Measurements from ENCODE around the gene LRRC27. TPM values are rescaled to one million over a fixed set of nuclear protein-coding genes. Genes with fewer than 3 reads are reported as not detected.
A peak's percentile ranks its signal among the peaks of the same experiment; 100 is the strongest.

LRRC27 gene
- total and polyA plus RNA-seq, 2 experiments from 2014 or later = 7.5 to 9.6 TPM

DNA sequence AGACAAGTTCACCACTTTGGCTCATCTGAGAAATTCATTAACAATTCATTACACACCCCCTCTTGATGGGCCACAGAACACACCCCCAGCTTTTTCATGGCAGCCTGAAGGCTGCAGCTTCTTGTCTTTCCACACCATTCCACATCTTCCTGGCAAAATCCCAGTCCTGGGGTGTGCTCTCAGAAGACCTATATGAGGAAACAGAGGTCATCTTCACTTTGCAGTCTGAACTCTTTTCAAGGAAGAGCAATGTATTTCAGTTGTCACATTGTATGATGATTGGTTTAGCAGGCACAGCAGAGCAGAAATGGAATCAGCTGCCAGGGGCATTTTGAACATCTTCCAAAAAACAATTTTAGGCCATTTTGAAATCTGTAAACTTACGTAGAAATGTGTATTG is 7.8 kb upstream of the LRRC27 start:
- no peaks in the 10 kb centered on the region for H4K20me1 ChIP-seq (ENCODE audit: insufficient read depth)
- in situ Hi-C loops (cut with MboI) = no loop called here
- peaks cover 36% of the 10 kb centered on the region for H3F3A ChIP-seq (ENCODE audit: insufficient read depth)
- H3K9me2 ChIP-seq (ENCODE audit: insufficient read depth) = no peaks in the 10 kb centered on the region
- no peaks in the 10 kb centered on the region for H3K9me3 ChIP-seq (ENCODE audit: low read depth)
- no peak for TF ChIP-seq EZH2phosphoT487 (IDR thresholded peaks at IDR 0.05; ENCODE audit: insufficient read depth, low read depth)
- TF ChIP-seq EZH2 (IDR thresholded peaks at IDR 0.05; ENCODE audit: insufficient read depth, poor library complexity, severe bottlenecking) = no peak
- peaks cover 45% of the 10 kb centered on the region for H3K4me1 ChIP-seq (ENCODE audit: insufficient read depth)
- no peak for DNase-seq
- peaks cover 2% of the 10 kb centered on the region; the same call in 1 of the 2 replicates for H3K36me3 ChIP-seq (ENCODE audit: low read depth)
- H3K27me3 ChIP-seq (replicated peaks; ENCODE audit: insufficient read depth) = no peaks in the 10 kb centered on the region
- no peak overlapping the region for H2AFZ ChIP-seq
- H3K4me2 ChIP-seq (ENCODE audit: unreplicated experiment) = no peak overlapping the region
- H3K9ac ChIP-seq = no peak overlapping the region
- 78 to 88% methylated on average over 1 of the region's 1 CpG for WGBS, 2 experiments (ENCODE audit: low coverage in 1 of 2, low lambda C conversion rate in 2 of 2, missing lambda C conversion rate in 2 of 2)
- H3K79me2 ChIP-seq (ENCODE audit: insufficient read depth) = peaks cover 74% of the 10 kb centered on the region
- no peak overlapping the region for H3K4me3 ChIP-seq
- H3K27ac ChIP-seq = no peak overlapping the region

DNA sequence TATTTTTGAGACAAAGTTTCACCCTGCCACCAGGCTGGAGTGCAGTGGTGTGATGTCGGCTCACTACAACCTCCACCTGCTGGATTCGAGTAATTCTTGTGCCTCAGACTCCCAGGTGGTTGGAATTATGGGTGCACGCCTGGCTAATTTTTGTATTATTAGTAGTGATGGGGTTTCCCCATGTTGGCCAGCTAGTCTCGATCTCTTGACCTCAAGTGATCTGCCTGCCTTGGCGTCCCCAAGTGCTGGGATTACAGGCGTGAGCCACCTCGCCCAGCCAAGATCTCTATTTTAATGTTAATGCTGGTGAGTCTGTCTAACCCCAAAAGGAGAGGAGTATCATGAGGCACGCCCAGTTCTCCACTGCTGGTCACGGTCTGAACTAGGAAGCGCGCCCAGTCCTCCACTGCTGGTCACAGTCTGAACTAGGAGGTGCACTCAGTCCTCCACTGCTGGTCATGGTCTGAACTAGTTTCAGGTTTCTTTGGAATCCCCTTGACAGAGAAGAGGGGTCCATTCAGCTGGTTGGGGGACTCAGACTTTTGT is 5.6 kb upstream of the LRRC27 start:
- H4K20me1 ChIP-seq (ENCODE audit: insufficient read depth) = no peaks in the 10 kb centered on the region
- no peak overlapping the region for H3K9ac ChIP-seq
- no peaks in the 10 kb centered on the region for H3K9me3 ChIP-seq (ENCODE audit: low read depth)
- H3K4me2 ChIP-seq (ENCODE audit: unreplicated experiment) = no peak overlapping the region
- peaks cover 2% of the 10 kb centered on the region; the same call in 1 of the 2 replicates for H3K36me3 ChIP-seq (ENCODE audit: low read depth)
- WGBS, 2 experiments (ENCODE audit: low coverage in 1 of 2, low lambda C conversion rate in 2 of 2, missing lambda C conversion rate in 2 of 2) = 66% methylated on average over 11 of the region's 11 CpGs
- in situ Hi-C loops (cut with MboI) = no loop called here
- peak overlapping the region; percentile 32 for H3K27ac ChIP-seq
- H3F3A ChIP-seq (ENCODE audit: insufficient read depth) = peaks cover 42% of the 10 kb centered on the region
- no peaks in the 10 kb centered on the region for H3K9me2 ChIP-seq (ENCODE audit: insufficient read depth)
- H3K4me3 ChIP-seq = no peak overlapping the region
- no peaks in the 10 kb centered on the region for H3K27me3 ChIP-seq (replicated peaks; ENCODE audit: insufficient read depth)
- TF ChIP-seq EZH2 (IDR thresholded peaks at IDR 0.05; ENCODE audit: insufficient read depth, poor library complexity, severe bottlenecking) = no peak
- TF ChIP-seq EZH2phosphoT487 (IDR thresholded peaks at IDR 0.05; ENCODE audit: insufficient read depth, low read depth) = no peak
- no peak overlapping the region for H2AFZ ChIP-seq
- H3K4me1 ChIP-seq (ENCODE audit: insufficient read depth) = peaks cover 34% of the 10 kb centered on the region
- DNase-seq = peak; percentile 58
- H3K79me2 ChIP-seq (ENCODE audit: insufficient read depth) = peaks cover 88% of the 10 kb centered on the region

DNA sequence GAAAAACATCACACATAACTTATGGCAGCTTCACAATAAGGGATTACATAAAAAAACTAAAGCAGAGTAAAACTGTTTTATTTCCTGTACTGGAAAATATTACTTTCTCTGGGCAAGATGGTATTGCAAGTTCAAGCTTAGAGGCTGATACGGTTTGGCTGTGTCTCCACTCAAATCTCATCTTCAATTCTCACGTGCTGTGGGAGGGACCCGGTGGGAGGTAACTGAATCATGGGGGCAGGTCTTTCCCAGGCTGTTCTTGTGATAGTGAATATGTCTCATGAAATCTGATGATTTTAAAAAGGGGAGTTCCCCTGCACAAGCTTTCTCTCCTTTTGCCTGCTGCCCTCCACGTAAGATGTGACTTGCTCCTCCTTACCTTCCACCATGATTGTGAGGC is 5.1 kb upstream of the LRRC27 start:
- Histone ChIP-seq H3K4me3 (no peak overlapping the region), H4K20me1 (ENCODE audit: insufficient read depth) (no peaks in the 10 kb centered on the region), H3K4me1 (ENCODE audit: insufficient read depth) (peaks cover 34% of the 10 kb centered on the region), H3K4me2 (ENCODE audit: unreplicated experiment) (no peak overlapping the region), H3K9ac (no peak overlapping the region), H3F3A (ENCODE audit: insufficient read depth) (peaks cover 38% of the 10 kb centered on the region), H3K9me3 (ENCODE audit: low read depth) (no peaks in the 10 kb centered on the region), H3K36me3 (ENCODE audit: low read depth) (peaks cover 2% of the 10 kb centered on the region; the same call in 1 of the 2 replicates), H3K27me3 (replicated peaks; ENCODE audit: insufficient read depth) (no peaks in the 10 kb centered on the region), H3K79me2 (ENCODE audit: insufficient read depth) (peaks cover 85% of the 10 kb centered on the region), H3K27ac (peak overlapping the region; percentile 32), H3K9me2 (ENCODE audit: insufficient read depth) (no peaks in the 10 kb centered on the region), H2AFZ (no peak overlapping the region)
- TF ChIP-seq EZH2 (IDR thresholded peaks at IDR 0.05; ENCODE audit: insufficient read depth, poor library complexity, severe bottlenecking) (no peak), EZH2phosphoT487 (IDR thresholded peaks at IDR 0.05; ENCODE audit: insufficient read depth, low read depth) (no peak)
- in situ Hi-C loops (cut with MboI) = no loop called here
- 36 to 47% methylated on average over 4 of the region's 4 CpGs for WGBS, 2 experiments (ENCODE audit: low coverage in 1 of 2, low lambda C conversion rate in 2 of 2, missing lambda C conversion rate in 2 of 2)
- DNase-seq = peak; percentile 34

DNA sequence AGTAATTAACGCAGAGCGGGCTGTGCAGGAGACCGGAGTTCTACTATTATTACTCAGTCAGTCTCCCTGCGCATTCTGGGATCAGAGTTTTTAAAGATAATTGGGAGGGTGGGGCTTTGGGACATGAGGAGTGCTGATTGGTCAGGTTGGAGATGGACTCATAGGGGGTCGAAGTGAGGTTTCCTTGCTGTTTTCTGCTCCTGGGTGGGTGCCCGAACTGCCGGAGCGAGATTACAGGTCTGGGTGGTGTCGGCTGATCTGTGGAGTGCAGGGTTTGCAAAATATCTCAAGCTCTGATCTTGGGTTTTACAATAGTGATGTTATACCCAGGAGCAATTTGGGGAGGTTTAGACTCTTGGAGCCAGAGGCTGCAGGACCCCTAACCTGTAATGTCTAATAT is 3.9 kb upstream of the LRRC27 start:
- in situ Hi-C loops (cut with MboI) = no loop called here
- Histone ChIP-seq H3K79me2 (ENCODE audit: insufficient read depth) (peaks cover 85% of the 10 kb centered on the region), H3F3A (ENCODE audit: insufficient read depth) (peaks cover 26% of the 10 kb centered on the region), H3K9me3 (ENCODE audit: low read depth) (no peaks in the 10 kb centered on the region), H4K20me1 (ENCODE audit: insufficient read depth) (no peaks in the 10 kb centered on the region), H3K4me3 (no peak overlapping the region), H2AFZ (no peak overlapping the region), H3K36me3 (ENCODE audit: low read depth) (peaks cover 2% of the 10 kb centered on the region; the same call in 1 of the 2 replicates), H3K4me2 (ENCODE audit: unreplicated experiment) (no peak overlapping the region), H3K27ac (no peak overlapping the region), H3K27me3 (replicated peaks; ENCODE audit: insufficient read depth) (no peaks in the 10 kb centered on the region), H3K4me1 (ENCODE audit: insufficient read depth) (peaks cover 31% of the 10 kb centered on the region), H3K9ac (no peak overlapping the region), H3K9me2 (ENCODE audit: insufficient read depth) (no peaks in the 10 kb centered on the region)
- no peak for DNase-seq
- TF ChIP-seq EZH2phosphoT487 (IDR thresholded peaks at IDR 0.05; ENCODE audit: insufficient read depth, low read depth) = no peak
- 95 to 96% methylated on average over 9 of the region's 9 CpGs for WGBS, 2 experiments (ENCODE audit: low coverage in 1 of 2, low lambda C conversion rate in 2 of 2, missing lambda C conversion rate in 2 of 2)
